ENCODE data around the gene FAM216B.
"Not testable (repeated sequence)": the region's sequence is repeated elsewhere in the genome, so short reads cannot be mapped to it uniquely, and the experiment has no call there.

FAM216B gene

GRCh38 chr13:42780044-42780443 lies 1.3 kb upstream of the FAM216B start:
- no peak for DNase-seq (ENCODE audit: low read depth)

DNA sequence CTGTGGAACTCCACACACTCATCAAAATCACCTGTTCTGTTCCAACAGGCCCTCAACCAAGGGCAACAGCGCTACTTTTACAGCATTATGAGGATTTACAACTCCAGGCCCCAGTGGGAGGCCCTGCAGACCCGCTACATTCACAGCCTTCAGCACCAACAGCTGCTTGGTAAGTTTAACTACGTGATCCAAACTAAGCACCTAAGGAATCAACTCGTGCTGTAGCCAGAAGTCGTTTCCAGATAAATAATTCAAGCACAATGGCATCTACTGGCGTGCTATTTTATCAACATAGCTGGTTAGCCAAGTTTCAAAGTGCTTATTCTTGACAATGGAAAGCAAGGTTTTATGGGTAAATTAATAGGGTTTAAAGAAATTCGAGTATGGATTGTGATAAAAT lies 5.3 kb downstream of the FAM216B start:
- no peak for DNase-seq (ENCODE audit: low read depth)

GRCh38 chr13:42788601-42789000 lies 7.2 kb downstream of the FAM216B start:
- DNase-seq (ENCODE audit: low read depth): no peak

DNA sequence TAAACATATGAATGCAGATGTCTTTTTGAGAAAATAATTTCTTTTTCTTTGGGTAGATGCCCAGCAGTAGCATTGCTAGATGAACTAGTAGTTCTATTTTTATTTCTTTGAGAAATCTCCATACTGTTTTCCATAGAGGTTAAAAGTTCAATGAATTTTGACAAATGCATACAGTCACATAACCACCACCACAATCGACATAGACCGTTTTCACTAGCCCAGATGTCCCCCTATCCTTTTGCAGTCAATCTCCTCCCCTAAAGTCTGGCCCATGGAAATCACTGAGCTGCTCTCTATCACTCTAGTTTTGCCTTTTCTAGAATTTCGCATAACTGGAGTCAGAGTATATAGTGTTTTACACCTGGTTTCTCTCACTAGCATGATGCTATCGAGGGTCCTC lies 10.8 kb downstream of the FAM216B start:
- DNase-seq (ENCODE audit: low read depth): no peak

GRCh38 chr13:42794577-42795275 lies 13.3 kb downstream of the FAM216B start:
- peak; percentile 30 for DNase-seq (ENCODE audit: low read depth)

- no peak for DNase-seq (ENCODE audit: low read depth)
Measured at GRCh38 chr13:42795666-42796065, 14.3 kb downstream of the FAM216B start.

- no peak for DNase-seq (ENCODE audit: low read depth)
Measured at GRCh38 chr13:42796747-42797356, 15.5 kb downstream of the FAM216B start.

GRCh38 chr13:42798118-42798517 lies 16.7 kb downstream of the FAM216B start:
- DNase-seq (ENCODE audit: low read depth): no peak

- DNase-seq (ENCODE audit: low read depth): no peak
Measured at GRCh38 chr13:42800109-42800643, 18.8 kb downstream of the FAM216B start.

GRCh38 chr13:42803563-42804204 lies 22.3 kb downstream of the FAM216B start:
- peak; percentile 45 for DNase-seq (ENCODE audit: low read depth)

- DNase-seq (ENCODE audit: low read depth): no peak
Measured at GRCh38 chr13:42804244-42804874, 23.0 kb downstream of the FAM216B start.

DNA sequence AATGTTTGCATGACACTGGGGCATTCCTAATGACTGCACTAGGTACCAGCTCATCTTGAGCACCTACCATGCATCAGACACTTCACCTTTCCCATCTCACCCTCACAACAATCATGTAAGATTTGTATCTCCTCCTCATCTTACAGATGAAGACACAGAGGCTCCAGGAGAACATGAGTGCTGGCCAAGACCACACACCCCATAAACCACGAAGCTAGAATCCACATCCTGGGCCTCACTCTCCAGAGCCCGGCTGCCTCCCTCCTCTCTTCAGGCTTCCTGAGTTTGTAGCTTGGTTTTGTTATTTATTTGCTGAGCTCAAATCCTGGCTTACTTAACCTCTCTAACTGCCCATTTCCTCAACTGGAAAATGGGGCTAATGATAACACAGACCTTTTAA lies 25.9 kb downstream of the FAM216B start:
- DNase-seq (ENCODE audit: low read depth): no peak

DNA sequence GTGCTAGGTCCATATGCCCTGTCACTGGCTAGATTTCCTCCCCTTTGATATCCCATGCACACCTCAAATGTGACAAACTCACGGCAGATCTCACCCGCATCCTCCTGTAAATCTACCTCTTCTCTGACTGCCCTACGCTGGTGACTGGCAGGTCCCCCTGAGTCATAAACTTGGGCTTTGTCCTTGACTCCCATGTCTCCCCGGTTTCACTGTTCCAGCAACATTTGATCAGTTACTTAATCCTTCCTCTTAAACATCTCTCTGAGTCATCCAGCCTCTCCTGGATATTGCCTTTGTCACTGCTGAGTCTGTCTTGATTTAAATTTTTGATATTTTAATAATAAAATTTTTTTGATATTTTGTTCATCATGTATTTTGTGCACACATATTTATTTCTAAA lies 26.5 kb downstream of the FAM216B start:
- DNase-seq (ENCODE audit: low read depth): peak; percentile 23

GRCh38 chr13:42808341-42808940 lies 27.1 kb downstream of the FAM216B start:
- no peak for DNase-seq (ENCODE audit: low read depth)

DNA sequence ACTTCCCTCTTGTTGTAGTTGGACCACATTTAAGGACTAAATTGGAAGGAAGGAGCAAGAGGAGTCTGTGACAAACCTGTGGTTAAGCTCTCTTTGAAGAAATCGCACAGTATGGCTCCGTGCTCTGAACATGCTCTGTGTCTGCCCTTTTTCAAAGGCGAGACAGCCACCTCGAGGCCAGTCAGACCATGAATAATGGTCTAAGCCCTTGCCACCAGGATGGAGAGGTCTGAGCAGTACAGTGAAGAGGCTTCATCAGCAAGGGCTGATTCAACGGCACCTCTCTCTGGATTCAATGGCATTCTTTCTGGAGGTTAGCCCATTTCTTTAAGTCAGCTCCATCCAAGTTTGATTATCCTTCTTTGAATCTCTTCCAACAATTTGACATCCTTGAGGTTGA lies 30.9 kb downstream of the FAM216B start:
- DNase-seq (ENCODE audit: low read depth): no peak

DNA sequence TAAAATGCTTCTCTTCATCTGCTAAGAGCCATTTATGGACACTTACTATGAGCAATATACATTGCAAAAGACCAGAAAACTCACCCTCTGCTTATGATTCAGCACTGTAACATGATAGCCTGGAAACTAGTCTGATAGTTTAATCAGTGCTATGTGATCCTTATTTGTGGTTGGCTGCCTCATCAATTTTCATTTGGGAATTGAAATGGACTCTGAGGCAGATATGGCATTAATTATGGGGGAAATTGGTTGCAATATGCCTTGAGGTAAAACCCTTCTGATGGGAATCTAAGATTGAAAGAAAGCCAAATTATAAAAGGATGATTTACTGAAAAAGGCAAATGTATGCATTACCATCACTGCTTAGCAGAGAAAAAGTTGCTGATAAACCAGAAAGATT lies 33.5 kb downstream of the FAM216B start:
- peak; percentile 93 for DNase-seq (ENCODE audit: low read depth)

DNA sequence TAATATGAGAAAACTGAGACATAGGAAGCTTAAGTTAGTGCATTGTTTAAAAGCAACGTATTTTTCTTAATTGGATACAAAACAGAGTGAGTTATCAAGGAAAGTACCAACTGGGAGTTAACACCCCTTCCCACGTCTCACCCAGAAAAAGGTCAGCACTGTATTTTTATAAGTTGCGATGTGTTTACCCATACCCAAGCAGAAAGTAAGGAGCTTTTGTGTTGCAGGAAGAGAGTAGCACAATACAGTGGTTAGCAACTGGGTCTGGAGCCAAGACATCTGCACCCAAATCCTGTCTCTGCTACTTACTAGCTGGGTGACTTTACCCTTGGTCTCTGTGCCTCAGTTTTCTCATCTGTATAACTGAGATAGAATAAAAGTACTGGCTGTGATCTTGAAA lies 34.3 kb downstream of the FAM216B start:
- peak; percentile 18 for DNase-seq (ENCODE audit: low read depth)

GRCh38 chr13:42816538-42816937 lies 35.2 kb downstream of the FAM216B start:
- no peak for DNase-seq (ENCODE audit: low read depth)

GRCh38 chr13:42819687-42820086 lies 38.3 kb downstream of the FAM216B start:
- DNase-seq (ENCODE audit: low read depth): not testable (repeated sequence)

DNA sequence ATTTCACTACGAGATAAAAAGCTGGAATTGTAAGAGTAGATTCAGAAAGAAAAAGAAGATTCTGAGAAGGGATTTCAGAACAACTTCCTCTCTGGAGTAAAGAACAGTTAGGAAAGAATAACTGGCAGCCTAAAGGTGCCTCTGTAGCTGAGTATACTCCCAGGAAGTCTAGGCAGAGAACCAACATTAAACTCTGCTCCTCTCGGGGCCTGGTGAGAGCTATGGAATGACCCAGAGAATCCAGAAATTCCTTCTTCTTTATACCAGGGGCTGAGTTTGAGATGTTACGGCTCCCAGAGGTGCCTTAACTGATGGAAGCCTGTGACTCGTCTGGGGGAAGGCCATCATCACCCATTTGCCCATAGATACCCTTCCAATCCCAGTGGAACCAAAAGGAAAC lies 39.1 kb downstream of the FAM216B start:
- no peak for DNase-seq (ENCODE audit: low read depth)

GRCh38 chr13:42821437-42821836 lies 40.1 kb downstream of the FAM216B start:
- peak; percentile 83 for DNase-seq (ENCODE audit: low read depth)

All from fibroblast of gingiva (primary cell).